Activated B cell treated with CpG ODN at 0.5 μM for 24 hours (primary cell): ENCODE measurements around the gene HKDC1. TPM values are rescaled to one million over a fixed set of nuclear protein-coding genes. Genes with fewer than 3 reads are reported as not detected.
"Not testable (repeated sequence)": the region's sequence is repeated elsewhere in the genome, so short reads cannot be mapped to it uniquely, and the experiment has no call there.

ENCODE experiments used
- ATAC-seq: fragments of 200-7000 bp; cut with Tn5 transposase; one replicate; pipeline ENCODE4 v1.10.0; 2021; ENCODE audit warnings: low read depth, mild to moderate bottlenecking, moderate library complexity
- CTCF ChIA-PET: fragments of 350-600 bp; sonication (Branson Sonifier 250); formaldehyde crosslinking; loops from one replicate; lab custom pipeline; 2021; ENCODE audit warnings: antibody characterized with exemption; lab: Charles Lee
- POLR2A ChIA-PET: fragments of 350-600 bp; sonication (Branson Sonifier 250); formaldehyde crosslinking; loops from one replicate; lab custom pipeline; 2021; ENCODE audit warnings: antibody characterized with exemption; lab: Charles Lee
- DNase-seq: peaks from one replicate; pipeline ENCODE4 v3.0.0; 2022
- H3K27ac Mint-ChIP-seq: one replicate; pipeline ENCODE4 v1.8.0; 2020; ENCODE audit warnings: mixed read lengths
- H3K27me3 Mint-ChIP-seq: one replicate; pipeline ENCODE4 v1.8.0; 2021; ENCODE audit warnings: mixed read lengths
- H3K36me3 Mint-ChIP-seq: one replicate; pipeline ENCODE4 v1.8.0; 2021; ENCODE audit warnings: low read depth, mixed read lengths
- H3K4me1 Mint-ChIP-seq: one replicate; pipeline ENCODE4 v1.8.0; 2021; ENCODE audit warnings: mixed read lengths
- H3K4me3 Mint-ChIP-seq: one replicate; pipeline ENCODE4 v1.8.0; 2020; ENCODE audit warnings: mild to moderate bottlenecking, mixed read lengths
- H3K9me3 Mint-ChIP-seq: one replicate; pipeline ENCODE4 v1.8.0; 2020; ENCODE audit warnings: mixed read lengths
- intact Hi-C: fragments of 100-400 bp; cut with micrococcal nuclease; formaldehyde crosslinking; loops from one replicate; pipeline ENCODE4 v1.15.1; 2024
- total RNA-seq: library from RNA; stranded (reverse); gene quantifications from 2 replicates; pipeline ENCODE4 v1.2.3, GENCODE V29; 2022
- TF ChIP-seq, protein P1 (sequence below): fragments of 200-600 bp; IDR thresholded peaks from one replicate; pipeline ENCODE4 v1.8.0; 2022; ENCODE audit warnings: antibody characterized with exemption, mild to moderate bottlenecking

HKDC1 gene
- total RNA-seq, 1 donor from 2014 or later = not detected

DNA sequence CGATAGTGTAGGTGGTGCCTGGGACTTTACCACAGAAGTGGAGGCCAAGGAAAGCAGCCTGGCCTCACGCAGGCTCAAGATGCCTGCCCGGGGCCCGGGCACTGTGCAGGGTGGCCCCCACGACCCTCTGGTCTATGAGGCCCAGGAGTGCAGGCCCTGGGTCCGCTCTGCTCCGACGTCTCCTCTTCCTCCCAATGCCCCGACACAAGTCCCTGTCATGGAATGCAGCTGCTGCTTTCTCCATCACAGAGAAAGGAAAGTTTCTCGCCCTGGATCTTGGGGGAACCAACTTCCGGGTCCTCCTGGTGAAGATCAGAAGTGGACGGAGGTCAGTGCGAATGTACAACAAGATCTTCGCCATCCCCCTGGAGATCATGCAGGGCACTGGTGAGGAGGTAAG lies 29.9 kb downstream of the HKDC1 start:
- TF ChIP-seq, protein P1, sequence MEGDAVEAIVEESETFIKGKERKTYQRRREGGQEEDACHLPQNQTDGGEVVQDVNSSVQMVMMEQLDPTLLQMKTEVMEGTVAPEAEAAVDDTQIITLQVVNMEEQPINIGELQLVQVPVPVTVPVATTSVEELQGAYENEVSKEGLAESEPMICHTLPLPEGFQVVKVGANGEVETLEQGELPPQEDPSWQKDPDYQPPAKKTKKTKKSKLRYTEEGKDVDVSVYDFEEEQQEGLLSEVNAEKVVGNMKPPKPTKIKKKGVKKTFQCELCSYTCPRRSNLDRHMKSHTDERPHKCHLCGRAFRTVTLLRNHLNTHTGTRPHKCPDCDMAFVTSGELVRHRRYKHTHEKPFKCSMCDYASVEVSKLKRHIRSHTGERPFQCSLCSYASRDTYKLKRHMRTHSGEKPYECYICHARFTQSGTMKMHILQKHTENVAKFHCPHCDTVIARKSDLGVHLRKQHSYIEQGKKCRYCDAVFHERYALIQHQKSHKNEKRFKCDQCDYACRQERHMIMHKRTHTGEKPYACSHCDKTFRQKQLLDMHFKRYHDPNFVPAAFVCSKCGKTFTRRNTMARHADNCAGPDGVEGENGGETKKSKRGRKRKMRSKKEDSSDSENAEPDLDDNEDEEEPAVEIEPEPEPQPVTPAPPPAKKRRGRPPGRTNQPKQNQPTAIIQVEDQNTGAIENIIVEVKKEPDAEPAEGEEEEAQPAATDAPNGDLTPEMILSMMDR = no peak
- H3K4me3 Mint-ChIP-seq = no peak overlapping the region
- CTCF ChIA-PET = no interaction called here
- H3K4me1 Mint-ChIP-seq = no peaks in the 10 kb centered on the region
- intact Hi-C loops = no loop called here
- ATAC-seq = no peak
- POLR2A ChIA-PET = no interaction called here
- no peaks in the 10 kb centered on the region for H3K36me3 Mint-ChIP-seq
- H3K27ac Mint-ChIP-seq = no peak overlapping the region
- no peak for DNase-seq
- no peaks in the 10 kb centered on the region for H3K9me3 Mint-ChIP-seq
- H3K27me3 Mint-ChIP-seq = no peaks in the 10 kb centered on the region

DNA sequence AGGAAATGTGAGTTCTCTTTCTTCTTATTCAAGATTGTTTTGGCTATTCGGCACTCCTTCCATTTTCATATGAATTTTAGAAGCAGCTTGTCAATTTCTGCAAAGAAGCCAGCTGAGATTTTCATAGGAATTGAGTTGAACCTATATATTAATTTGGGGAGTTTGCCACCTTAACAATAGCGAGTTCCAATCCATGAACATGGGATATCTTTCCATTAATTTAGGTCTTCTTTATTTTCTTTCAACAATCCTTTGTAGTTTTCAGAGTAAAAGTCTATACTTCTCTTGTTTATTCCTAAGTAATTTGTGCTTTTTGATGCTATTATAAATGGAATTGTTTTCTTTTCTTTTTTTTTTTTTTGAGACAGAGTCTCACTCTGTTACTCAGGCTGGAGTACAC lies 31.3 kb downstream of the HKDC1 start:
- DNase-seq = not testable (repeated sequence)

DNA sequence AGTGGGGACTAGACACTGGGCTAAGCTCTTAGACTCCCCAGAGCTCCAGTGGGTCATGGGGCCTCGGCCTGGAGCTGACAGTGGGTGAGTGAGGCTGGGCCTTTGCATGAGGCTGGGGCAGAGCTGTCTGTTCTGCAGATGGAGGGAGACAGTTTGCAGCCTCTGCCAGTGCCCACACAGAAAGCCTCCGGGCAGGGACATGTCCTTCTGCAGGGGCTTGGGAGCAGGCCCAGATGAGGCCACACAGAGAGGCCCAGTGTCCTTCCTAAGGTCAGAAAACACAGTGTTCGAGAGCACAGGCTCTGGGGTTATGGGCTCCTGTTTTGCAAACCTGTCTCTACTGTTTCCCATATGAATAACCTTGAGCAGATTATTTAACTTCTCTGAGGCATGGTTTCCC lies 33.0 kb downstream of the HKDC1 start:
- Mint-ChIP-seq H3K27me3 (no peaks in the 10 kb centered on the region), H3K27ac (no peak overlapping the region), H3K36me3 (no peaks in the 10 kb centered on the region), H3K9me3 (no peaks in the 10 kb centered on the region), H3K4me3 (no peak overlapping the region), H3K4me1 (no peaks in the 10 kb centered on the region)
- no peak for DNase-seq
- POLR2A ChIA-PET = no interaction called here
- TF ChIP-seq, protein P1 = no peak
- CTCF ChIA-PET = interaction anchor here (1.4 kb wide), 1 partner anchor 16 kb away, joined by 3 read pairs; no protein-coding TSS in a partner anchor
- intact Hi-C loops = no loop called here
- ATAC-seq = no peak

More for the DNA sequence above, 31.3 kb downstream of the HKDC1 start:
- POLR2A ChIA-PET, H3K36me3 Mint-ChIP-seq, CTCF ChIA-PET, H3K9me3 Mint-ChIP-seq, ATAC-seq, H3K27ac Mint-ChIP-seq, intact Hi-C loops, H3K4me1 Mint-ChIP-seq, H3K27me3 Mint-ChIP-seq, H3K4me3 Mint-ChIP-seq: not testable (repeated sequence)

DNA sequence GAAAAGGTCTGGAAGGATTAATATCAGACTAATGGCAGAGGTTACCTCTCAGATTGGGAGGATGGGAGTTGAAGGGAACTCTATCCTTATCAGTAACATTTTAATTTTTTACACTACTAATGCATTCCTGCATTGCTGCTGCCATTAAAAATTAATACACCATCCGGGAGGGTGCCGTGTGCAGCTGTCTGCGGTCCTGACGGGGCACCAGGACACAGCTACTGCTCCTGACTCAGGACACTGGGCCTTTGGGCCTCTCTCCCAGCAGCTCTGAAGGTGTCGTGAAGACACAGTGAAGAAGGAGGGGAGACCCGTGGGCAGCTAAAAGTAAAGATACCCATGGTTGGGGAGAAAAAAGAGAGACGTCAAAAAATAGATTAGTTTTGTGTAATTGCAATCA lies 34.7 kb downstream of the HKDC1 start:
- H3K36me3 Mint-ChIP-seq = no peaks in the 10 kb centered on the region
- peaks cover 4% of the 10 kb centered on the region for H3K9me3 Mint-ChIP-seq
- no peak for DNase-seq
- H3K27ac Mint-ChIP-seq = no peak overlapping the region
- H3K4me3 Mint-ChIP-seq = no peak overlapping the region
- POLR2A ChIA-PET = no interaction called here
- intact Hi-C loops = no loop called here
- no peaks in the 10 kb centered on the region for H3K27me3 Mint-ChIP-seq
- H3K4me1 Mint-ChIP-seq = no peaks in the 10 kb centered on the region
- TF ChIP-seq, protein P1 = no peak
- CTCF ChIA-PET = no interaction called here
- ATAC-seq = no peak

DNA sequence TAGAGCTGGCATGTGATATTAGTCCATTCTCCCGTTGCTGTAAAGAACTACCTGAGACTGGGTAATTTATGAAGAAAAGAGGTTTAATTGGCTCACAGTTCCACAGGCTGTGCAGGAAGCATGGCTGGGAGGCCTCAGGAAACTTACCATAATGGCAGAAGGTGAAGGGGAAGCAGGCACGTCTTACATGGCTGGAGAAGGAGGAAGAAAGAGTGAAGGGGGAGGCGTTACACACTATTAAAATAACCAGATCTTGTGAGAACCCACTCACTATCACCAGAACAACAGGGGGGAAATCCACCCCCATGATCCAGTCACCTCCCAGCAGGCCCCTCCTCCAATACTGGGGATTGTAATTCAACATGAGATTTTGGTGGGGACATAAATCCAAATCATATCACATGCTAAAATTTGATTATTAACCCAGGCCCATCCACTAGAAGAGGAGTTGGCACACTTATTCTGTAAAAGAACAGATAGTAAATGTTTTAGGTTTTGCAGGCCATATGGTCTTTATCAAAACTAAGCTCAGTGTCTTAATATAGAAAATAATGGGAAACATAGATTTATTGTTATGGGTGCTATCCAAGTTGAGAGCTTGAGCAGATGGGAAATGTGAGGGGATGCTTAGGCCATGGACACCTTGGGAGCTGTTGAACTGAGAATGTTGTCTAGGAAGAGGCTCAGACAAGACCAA lies 39.6 kb downstream of the HKDC1 start:
- H3K27ac Mint-ChIP-seq = no peak overlapping the region
- H3K36me3 Mint-ChIP-seq = no peaks in the 10 kb centered on the region
- no peaks in the 10 kb centered on the region for H3K4me1 Mint-ChIP-seq
- peaks cover 6% of the 10 kb centered on the region for H3K9me3 Mint-ChIP-seq
- CTCF ChIA-PET = no interaction called here
- intact Hi-C loops = no loop called here
- no peak for DNase-seq
- POLR2A ChIA-PET = no interaction called here
- H3K27me3 Mint-ChIP-seq = no peaks in the 10 kb centered on the region
- H3K4me3 Mint-ChIP-seq = no peak overlapping the region
- no peak for ATAC-seq
- TF ChIP-seq, protein P1 = no peak

DNA sequence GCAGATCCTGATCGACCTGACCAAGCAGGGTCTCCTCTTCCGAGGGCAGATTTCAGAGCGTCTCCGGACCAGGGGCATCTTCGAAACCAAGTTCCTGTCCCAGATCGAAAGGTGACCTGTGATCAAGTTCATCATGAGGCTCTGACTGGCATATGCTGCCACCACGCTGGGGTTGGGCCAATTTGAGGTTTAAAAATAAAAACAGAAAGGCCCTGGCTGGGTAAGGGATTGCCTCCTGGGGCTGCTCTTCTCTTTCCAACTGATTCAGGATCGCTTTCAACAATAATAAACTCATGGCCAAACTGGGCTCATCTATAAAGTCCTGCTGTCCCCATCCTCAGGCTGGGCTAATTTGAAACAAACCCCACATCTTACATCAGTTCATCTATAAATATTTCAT lies 41.1 kb downstream of the HKDC1 start:
- Mint-ChIP-seq H3K4me1 (no peaks in the 10 kb centered on the region), H3K27me3 (peaks cover 2% of the 10 kb centered on the region), H3K9me3 (peaks cover 6% of the 10 kb centered on the region), H3K4me3 (no peak overlapping the region), H3K27ac (no peak overlapping the region), H3K36me3 (no peaks in the 10 kb centered on the region)
- POLR2A ChIA-PET = no interaction called here
- intact Hi-C loops = no loop called here
- ATAC-seq (no peak), DNase-seq (no peak)
- TF ChIP-seq, protein P1 = no peak
- CTCF ChIA-PET = no interaction called here
